Stimulated activated naive CD8-positive, alpha-beta T cell treated with anti-CD3 and anti-CD28 coated beads, Interleukin-15, amount 100 ng/mL, for 72 hours (primary cell): ENCODE measurements around the gene MYO9B.
"Not testable (repeated sequence)": the region's sequence is repeated elsewhere in the genome, so short reads cannot be mapped to it uniquely, and the experiment has no call there.

Experiments
- ATAC-seq: fragments of 150-1000 bp; cut with Tn5 transposase; 2 replicates; pipeline ENCODE4 v1.10.0; 2021; ENCODE audit warnings: mild to moderate bottlenecking, moderate library complexity
- DNase-seq, 2 donors: peaks; one replicate each; pipeline ENCODE4 v3.0.0; 2021 to 2022
- H3K27ac Mint-ChIP-seq, 2 donors: one replicate each; pipeline ENCODE4 v1.8.0; 2022; ENCODE audit warnings: mild to moderate bottlenecking in 2 of 2, mixed read lengths in 2 of 2, moderate library complexity in 2 of 2
- H3K27me3 Mint-ChIP-seq: one replicate; pipeline ENCODE4 v1.8.0; 2022; ENCODE audit warnings: mixed read lengths
- H3K4me1 Mint-ChIP-seq: one replicate; pipeline ENCODE4 v1.8.0; 2022; ENCODE audit warnings: mild to moderate bottlenecking, mixed read lengths
- H3K4me3 Mint-ChIP-seq, 2 donors: one replicate each; pipeline ENCODE4 v1.8.0; 2022; ENCODE audit warnings: mild to moderate bottlenecking in 2 of 2, mixed read lengths in 2 of 2, moderate library complexity in 1 of 2
- H3K9me3 Mint-ChIP-seq, 2 donors: one replicate each; pipeline ENCODE4 v1.8.0; 2022; ENCODE audit warnings: mixed read lengths in 2 of 2

MYO9B gene

DNA sequence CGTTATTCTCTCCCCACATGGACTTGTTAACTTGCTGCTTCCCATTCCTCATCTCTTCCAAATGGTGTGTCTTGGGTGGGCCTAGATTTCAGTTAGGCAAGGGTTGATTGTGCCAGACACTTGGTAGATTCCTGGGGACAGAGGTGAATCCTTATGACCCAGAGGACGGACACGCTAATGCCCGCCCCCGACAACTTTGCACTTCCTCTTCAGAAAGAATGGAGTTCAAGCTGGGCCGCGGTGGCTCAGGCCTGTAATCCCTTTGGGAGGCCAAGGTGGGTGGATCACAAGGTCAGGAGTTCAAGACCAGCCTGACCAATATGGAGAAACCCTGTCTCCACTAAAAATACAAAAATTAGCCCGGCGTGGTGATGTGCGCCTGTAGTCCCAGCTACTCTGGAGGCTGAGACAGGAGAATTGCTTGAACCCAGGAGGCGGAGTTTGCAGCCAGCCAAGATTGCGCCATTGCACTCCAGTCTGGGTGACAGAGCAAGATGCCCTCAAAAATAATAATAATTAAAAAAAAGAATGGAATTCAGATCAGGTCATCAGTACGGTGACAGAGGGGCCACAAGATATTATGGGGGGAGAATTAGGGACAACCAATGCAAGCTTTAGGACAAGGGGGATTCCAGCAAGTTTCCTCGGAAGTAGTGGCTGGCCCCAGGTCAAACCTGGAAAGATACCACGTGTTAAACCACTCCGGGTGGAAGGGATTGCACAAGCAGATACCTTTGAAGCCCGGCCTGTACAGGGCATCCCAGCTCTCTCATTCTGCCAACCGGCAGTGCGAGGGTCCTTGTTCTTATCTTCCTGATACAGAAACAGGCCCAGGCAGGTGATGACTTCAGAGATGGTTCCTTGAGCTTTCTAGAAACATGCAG, 2.7 kb downstream of the MYO9B start:
- no peak for DNase-seq
- H3K9me3 Mint-ChIP-seq = no peaks in the 10 kb centered on the region
- H3K27ac Mint-ChIP-seq = no peak overlapping the region
- peak overlapping the region; percentile 53 to 100 for H3K4me3 Mint-ChIP-seq
- peaks cover 86% of the 10 kb centered on the region for H3K4me1 Mint-ChIP-seq
- H3K27me3 Mint-ChIP-seq = no peaks in the 10 kb centered on the region
- ATAC-seq = no peak

DNA sequence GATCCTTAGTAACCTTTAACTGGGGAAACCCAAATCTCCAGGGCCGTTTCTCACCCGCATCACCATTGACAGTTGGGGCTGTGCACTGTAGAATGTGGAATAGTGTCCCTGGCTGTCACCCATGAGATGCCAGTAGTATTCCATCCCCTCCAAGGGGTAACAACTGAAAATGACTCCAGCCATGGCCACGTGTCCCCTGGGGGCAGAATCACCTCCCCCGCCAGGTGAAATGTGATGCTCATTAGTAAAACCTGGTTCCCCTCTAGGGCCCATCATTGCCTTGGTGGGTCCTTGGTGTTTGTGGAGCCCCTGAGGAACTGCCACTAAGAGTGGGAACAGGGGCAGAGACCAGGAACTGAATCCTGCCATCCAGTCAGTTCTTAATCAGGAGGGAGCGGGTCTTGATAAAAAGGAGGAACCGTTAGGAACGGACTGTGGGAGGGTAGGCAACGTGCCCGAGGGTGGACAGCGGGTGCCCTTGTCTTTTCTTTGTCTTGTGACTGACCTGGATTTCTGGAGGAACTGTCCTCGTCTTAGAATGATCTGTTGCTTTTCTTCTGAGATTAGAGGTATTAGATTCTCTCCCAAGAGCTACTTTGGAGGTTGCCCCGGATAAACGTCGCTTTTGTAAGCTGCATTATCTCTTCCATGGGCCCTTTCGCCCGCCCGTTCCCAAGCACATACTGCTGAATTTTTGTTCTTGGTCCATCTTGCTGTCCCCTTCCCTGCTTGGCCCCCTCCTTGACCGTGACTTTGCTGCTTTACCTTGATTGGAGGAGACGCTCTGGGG, 3.5 kb downstream of the MYO9B start:
- Mint-ChIP-seq H3K27ac (no peak overlapping the region), H3K9me3 (no peaks in the 10 kb centered on the region), H3K27me3 (no peaks in the 10 kb centered on the region), H3K4me3 (peak overlapping the region; percentile 53 to 75), H3K4me1 (peaks cover 84% of the 10 kb centered on the region)
- no peak for DNase-seq
- ATAC-seq = no peak

DNA sequence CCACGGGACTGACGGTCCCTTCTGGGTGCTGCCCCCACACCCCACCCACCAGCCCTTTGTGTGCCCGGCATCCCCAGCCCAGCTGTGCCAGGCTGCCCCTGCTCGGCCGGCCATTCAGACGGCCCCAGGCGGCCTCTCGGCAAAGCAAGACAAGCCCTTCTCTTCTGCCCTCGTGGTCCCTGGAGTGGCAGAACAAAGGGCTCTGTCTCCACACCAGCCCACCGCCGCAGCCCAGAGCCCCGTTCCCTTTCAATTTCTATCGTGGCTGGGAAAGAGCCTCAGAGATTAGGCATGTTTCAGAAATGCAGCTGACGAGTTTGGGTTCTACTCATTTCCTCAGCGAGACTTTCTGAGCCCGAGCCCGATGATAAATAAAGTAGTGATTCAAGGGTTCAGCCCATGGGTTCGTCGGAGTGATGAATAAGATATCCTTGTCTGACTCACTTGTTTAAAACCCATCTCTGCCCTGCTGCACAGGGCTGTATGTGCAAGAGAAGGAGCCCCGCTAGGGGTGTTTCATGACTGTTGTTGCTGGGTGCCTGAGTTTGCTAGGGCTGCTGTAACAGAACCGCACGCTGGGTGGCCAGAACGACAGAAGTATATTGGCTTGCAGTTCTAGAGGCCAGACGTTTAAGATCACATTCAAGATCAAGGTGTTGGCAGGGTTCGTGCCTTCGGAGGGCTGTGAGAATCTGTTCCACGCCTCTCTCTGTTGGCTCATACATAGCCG, 4.3 kb downstream of the MYO9B start:
- H3K9me3 Mint-ChIP-seq = no peaks in the 10 kb centered on the region
- peak; percentile 70 to 84 for DNase-seq
- peaks cover 78% of the 10 kb centered on the region for H3K4me1 Mint-ChIP-seq
- peak overlapping the region; percentile 48 to 57 for H3K27ac Mint-ChIP-seq
- H3K4me3 Mint-ChIP-seq = peak overlapping the region; percentile 53 to 75
- peak; percentile 80 for ATAC-seq
- H3K27me3 Mint-ChIP-seq = no peaks in the 10 kb centered on the region

DNA sequence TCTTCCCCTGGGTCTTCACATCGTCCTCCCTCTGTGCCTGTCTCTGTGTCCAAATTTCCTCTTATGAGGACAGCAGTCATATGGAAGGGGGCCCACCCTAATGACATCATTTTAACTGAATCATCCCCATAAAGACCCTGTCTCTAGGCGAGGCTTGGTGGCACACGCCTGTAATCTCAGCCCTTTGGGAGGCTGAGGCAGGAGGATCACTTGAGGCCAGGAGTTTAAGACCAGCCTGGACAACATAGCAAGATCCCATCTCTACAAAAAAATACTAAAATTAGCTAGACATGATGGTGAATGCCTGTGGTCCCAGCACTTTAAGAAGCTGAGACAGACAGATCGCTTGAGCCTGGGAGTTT, 4.8 kb downstream of the MYO9B start:
- no peaks in the 10 kb centered on the region for H3K9me3 Mint-ChIP-seq
- ATAC-seq (no peak), DNase-seq (no peak)
- peaks cover 84% of the 10 kb centered on the region for H3K4me1 Mint-ChIP-seq
- H3K27ac Mint-ChIP-seq = no peak overlapping the region
- H3K27me3 Mint-ChIP-seq = no peaks in the 10 kb centered on the region
- peak overlapping the region; percentile 53 to 75 for H3K4me3 Mint-ChIP-seq

DNA sequence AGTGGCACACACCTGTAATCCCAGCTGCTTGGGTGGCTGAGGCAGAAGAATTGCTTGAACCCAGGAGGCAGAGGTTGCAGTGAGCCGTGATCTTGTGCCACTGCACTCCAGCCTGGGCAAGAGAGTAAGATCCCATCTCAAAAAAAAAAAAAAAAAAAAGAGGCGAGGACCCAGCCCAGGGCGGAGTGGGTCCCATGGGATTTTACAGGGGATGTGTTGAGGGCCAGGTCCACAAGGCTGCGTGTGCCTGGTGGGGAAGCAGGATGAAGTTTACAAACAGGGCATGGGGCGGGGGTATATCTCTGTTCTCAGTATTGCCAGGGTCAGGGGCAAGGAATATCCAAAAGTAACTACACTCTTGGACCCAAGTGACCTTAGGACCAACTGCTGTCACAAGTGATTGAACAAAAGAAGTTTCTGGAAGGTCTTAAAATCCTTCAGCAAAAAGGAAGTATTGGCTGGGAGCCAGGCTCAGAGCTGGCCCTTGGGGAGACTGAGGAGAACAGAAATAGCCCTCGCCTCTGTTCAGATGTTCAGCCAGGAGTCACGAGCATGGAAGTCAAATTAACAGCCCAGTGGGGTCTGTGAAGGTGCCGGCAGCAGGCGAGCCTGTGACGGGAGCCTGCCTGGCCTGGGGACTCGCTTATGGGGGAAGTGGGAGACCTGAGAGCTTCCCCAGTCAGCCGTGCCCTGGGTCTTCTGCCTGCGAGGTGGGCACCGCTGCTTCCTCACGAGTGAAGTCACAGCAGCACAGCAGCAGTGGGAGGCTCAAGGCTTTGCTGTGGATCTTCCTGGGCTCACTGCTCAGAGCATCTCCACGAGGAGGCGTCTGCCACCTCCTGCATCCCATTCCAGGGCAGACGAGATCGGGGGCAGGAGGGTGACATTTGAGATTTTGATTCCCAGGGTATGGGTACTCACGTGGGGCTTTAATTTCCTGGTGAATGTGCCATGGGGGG, 6.4 kb downstream of the MYO9B start:
- Mint-ChIP-seq H3K9me3 (no peaks in the 10 kb centered on the region), H3K4me3 (peak overlapping the region in 1 of 2 donors; percentile 21), H3K27me3 (no peaks in the 10 kb centered on the region), H3K4me1 (peaks cover 86% of the 10 kb centered on the region), H3K27ac (peak overlapping the region in 1 of 2 donors; percentile 63)
- DNase-seq = no peak
- no peak for ATAC-seq

DNA sequence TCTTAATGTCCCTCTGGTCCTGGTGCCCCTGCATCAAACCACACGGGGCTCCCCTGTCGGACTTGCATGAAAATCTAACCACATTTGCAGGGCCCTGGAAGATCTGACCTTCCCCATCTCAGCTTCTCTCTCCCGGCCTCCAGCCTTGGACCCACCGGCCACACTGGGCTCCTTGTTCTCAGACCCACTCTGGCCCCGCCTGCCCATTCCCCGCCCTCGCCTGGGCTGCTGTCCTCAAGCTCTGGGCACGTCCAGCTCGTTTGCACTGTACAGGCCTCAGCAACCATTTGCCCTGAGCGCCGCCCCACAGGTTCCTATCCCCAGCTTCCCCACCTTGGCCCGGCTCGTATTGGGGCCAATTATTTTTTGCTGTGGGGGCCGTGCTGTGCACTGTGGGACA, 10.5 kb downstream of the MYO9B start:
- ATAC-seq = no peak
- Mint-ChIP-seq H3K27ac (no peak overlapping the region), H3K4me3 (no peak overlapping the region), H3K9me3 (no peaks in the 10 kb centered on the region), H3K27me3 (no peaks in the 10 kb centered on the region), H3K4me1 (peaks cover 86% of the 10 kb centered on the region)
- no peak for DNase-seq

DNA sequence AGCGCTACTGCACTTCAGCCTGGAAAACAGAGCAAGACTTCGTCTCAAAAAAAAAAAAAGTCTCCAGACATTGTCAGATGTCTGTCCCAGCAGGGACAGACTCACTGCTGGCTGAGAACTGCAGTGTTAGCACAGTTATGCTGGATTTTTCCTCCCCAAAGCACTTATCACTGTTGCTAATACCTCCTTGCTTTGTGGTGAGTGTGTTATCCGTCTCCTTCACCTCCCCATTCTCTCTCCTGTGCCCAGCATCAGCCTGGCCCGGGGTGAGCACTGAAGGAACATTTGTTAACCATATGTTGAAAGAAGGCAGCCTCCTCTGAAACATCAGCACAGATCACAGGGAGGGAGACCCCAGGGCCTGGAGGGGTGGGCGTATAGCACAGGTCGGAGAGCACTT, 11.3 kb downstream of the MYO9B start:
- ATAC-seq = no peak
- Mint-ChIP-seq H3K4me1 (peaks cover 86% of the 10 kb centered on the region), H3K27me3 (no peaks in the 10 kb centered on the region), H3K9me3 (no peaks in the 10 kb centered on the region), H3K4me3 (no peak overlapping the region), H3K27ac (peak overlapping the region in 1 of 2 donors; percentile 23)
- no peak for DNase-seq

DNA sequence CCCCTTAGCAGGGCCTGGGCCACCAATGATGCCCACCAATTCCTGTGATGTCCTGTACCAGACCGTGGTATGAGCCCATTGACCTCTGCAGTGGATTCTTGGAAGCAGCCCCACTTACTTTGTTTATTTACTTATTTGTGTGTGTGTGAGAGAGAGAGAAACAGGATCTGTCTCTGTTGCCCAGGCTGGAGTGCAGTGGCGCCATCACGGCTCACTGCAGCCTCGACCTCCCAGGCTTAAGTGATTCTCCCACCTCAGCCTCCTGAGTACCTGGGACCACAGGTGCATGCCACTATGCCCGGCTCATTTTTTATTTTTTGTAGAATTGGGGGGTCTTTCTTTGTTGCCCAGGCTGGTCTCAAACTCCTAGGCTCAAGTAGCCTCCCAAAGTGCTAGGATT, 13.0 kb downstream of the MYO9B start:
- peaks cover 75% of the 10 kb centered on the region for H3K4me1 Mint-ChIP-seq
- no peaks in the 10 kb centered on the region for H3K27me3 Mint-ChIP-seq
- H3K27ac Mint-ChIP-seq = no peak overlapping the region
- DNase-seq (no peak), ATAC-seq (no peak)
- no peaks in the 10 kb centered on the region for H3K9me3 Mint-ChIP-seq
- no peak overlapping the region for H3K4me3 Mint-ChIP-seq

DNA sequence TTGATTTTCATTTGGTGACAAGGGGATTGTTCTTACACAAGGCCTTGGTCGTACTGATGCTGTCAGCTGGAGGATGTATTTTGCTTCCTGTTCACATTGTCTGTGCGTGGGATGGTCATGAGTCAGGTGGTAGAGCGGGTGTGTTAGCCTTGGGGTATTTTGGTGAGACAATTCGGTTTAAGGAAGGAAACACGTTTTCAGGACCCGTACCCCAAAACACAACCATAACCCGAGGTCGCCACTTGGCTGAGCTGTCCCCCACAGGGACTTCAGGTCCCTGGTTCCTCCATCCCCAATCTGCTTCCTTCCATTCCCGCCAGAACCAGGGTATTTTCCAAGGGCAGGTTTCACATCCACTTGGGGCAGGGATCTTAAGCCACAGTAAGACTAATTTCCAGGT, 15.0 kb downstream of the MYO9B start:
- DNase-seq (peak in 1 of 2 donors; percentile 59), ATAC-seq (peak; percentile 95)
- H3K4me1 Mint-ChIP-seq = peaks cover 73% of the 10 kb centered on the region
- H3K27ac Mint-ChIP-seq = peak overlapping the region; percentile 5 to 72
- H3K9me3 Mint-ChIP-seq = no peaks in the 10 kb centered on the region
- H3K4me3 Mint-ChIP-seq = peak overlapping the region; percentile 44 to 60
- H3K27me3 Mint-ChIP-seq = no peaks in the 10 kb centered on the region

DNA sequence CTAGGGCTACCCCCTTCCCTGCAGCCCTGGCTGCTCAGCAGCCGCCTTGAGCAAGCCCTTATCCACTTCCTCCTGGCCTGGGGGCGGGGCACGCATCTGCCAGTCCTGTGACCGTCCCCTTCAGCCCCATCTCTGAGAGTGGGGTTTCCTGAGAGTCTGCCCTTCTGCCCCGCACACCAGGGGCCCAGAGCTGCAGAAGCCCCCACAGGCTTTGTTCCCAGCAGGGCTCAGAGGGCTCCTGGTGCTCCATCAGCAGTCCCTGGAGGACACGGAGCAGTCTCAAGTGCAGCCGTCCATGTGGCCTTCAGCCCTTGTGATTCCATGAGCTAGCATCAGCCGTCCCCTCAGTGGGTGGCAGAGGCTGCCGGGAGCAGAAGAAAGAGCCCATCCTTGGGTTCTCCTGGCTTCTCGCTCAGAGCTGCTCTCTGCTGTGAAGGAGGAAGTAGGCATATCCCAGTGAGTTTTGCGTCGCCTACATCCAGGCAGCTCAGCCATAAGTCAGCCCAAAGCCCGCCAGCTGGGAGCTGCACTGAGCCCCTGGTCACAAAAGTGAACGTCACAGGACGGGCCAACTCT, 16.3 kb downstream of the MYO9B start:
- ATAC-seq (no peak), DNase-seq (no peak)
- no peaks in the 10 kb centered on the region for H3K27me3 Mint-ChIP-seq
- peaks cover 61% of the 10 kb centered on the region for H3K4me1 Mint-ChIP-seq
- H3K4me3 Mint-ChIP-seq = no peak overlapping the region
- peak overlapping the region in 1 of 2 donors; percentile 80 for H3K27ac Mint-ChIP-seq
- H3K9me3 Mint-ChIP-seq = no peaks in the 10 kb centered on the region

DNA sequence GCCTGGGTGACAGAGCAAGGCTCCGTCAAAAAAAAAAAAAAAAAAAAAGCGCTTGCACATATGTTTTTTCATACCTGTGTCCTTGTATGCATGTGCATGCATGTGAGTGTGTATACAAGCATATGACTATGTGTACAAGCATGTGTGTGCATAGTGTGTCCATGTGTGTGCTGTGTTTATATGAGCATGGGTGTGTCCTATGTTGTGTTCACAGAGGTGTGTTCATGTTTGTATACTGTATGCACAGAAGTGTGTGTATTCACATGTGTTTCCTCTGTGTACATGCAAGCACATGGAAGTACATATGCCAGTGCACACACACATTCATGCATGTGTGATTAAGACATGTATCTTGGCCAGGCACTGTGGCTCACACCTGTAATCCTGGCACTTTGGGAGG, 17.1 kb downstream of the MYO9B start:
- H3K4me1 Mint-ChIP-seq = peaks cover 55% of the 10 kb centered on the region
- no peaks in the 10 kb centered on the region for H3K9me3 Mint-ChIP-seq
- no peak overlapping the region for H3K4me3 Mint-ChIP-seq
- no peak for ATAC-seq
- no peaks in the 10 kb centered on the region for H3K27me3 Mint-ChIP-seq
- DNase-seq = no peak
- no peak overlapping the region for H3K27ac Mint-ChIP-seq

DNA sequence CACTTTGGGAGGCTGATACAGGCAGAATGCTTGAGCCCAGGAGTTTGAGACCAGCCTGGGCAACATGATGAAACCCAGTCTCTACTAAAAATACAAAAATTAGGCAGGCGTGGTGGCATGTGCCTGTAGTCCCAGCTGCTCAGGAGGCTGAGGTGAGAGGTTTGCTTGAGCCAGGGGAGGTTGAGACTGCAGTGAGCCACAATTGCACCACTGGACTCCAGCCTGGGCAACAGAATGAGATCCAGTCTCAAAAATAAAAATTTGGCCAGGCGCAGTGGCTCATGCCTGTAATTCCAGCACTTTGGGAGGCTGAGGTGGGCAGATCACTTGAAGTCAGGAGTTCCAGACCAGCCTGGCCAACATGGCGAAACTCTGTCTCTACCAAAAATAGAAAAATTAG, 19.1 kb downstream of the MYO9B start:
- H3K27ac Mint-ChIP-seq, ATAC-seq, H3K27me3 Mint-ChIP-seq: not testable (repeated sequence)

DNA sequence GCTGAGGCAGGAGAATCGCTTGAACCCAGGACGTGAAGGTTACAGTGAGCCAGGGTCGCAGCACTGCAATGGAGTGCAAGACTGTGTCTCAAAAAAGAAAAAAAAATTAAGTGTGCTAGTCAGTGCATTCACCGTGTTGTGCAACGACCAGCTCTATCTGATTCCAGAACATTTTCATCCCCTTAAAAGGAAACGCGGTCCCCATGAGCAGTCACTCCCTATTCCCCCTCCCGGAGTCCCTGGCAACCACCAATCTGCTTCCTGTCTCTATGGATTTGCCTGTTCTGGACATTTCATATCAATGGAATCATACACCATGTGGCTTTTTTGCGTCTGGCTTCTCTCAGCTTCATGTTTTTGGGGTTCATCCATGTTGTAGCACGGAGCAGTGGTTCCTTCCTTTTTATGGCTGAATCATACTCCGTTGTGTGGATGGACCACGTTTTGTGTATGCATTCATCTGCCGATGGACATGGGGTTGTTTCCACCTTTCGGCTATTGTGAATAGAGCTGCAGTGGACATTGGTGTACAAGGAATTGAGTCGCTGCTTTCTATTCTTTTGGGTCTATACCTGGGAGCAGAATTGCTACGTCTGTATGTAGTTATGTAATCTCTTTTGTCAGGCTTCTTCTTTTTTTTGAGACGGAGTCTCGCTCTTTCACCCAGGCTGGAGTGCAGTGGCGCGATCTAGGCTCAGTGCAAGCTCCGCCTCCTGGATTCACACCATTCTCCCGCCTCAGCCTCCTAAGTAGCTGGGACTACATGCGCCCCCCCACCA, 19.8 kb downstream of the MYO9B start:
- ATAC-seq (no peak), DNase-seq (no peak)
- H3K9me3 Mint-ChIP-seq = no peaks in the 10 kb centered on the region
- H3K27me3 Mint-ChIP-seq = no peaks in the 10 kb centered on the region
- peaks cover 48% of the 10 kb centered on the region for H3K4me1 Mint-ChIP-seq
- H3K27ac Mint-ChIP-seq = peak overlapping the region in 1 of 2 donors; percentile 54
- no peak overlapping the region for H3K4me3 Mint-ChIP-seq

More for the DNA sequence above, 19.1 kb downstream of the MYO9B start:
- H3K9me3 Mint-ChIP-seq, H3K4me3 Mint-ChIP-seq, DNase-seq: not testable (repeated sequence)
- H3K4me1 Mint-ChIP-seq = peaks cover 54% of the 10 kb centered on the region

DNA sequence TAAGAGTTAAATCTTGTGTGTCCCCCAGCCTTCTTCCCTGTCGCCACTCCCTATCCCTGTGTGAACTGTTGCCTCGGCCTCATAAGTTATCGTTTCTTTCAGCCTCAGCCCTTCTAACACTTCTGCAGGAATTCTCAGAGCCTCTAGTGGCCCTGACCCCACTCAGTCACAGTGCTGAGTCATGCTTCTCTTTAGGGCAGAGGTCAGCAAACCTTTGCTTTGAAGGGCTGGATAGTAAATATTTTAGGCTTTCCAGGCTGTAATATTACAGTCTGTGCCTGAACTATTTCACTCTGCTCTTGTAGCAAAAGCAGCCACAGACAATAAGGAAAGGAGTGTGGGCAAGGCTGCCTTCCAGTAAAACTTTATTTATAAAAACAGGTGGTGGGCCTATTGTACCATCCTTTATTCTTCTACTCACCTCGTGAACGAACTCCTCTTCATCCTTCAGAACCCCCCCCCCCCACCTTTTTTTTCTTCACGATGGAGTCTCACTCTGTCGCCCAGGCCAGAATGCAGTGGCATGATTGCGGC, 22.1 kb downstream of the MYO9B start:
- H3K27me3 Mint-ChIP-seq = no peaks in the 10 kb centered on the region
- H3K27ac Mint-ChIP-seq = no peak overlapping the region
- DNase-seq = no peak
- H3K4me1 Mint-ChIP-seq = peaks cover 36% of the 10 kb centered on the region
- H3K4me3 Mint-ChIP-seq = no peak overlapping the region
- no peak for ATAC-seq
- H3K9me3 Mint-ChIP-seq = no peaks in the 10 kb centered on the region
